Right lobe of liver (tissue), 4 donors: ENCODE results near the gene LRPAP1.

Experiments
- POLR2A ChIP-seq: fragments of 450-650 bp; IDR thresholded peaks from one replicate; pipeline ENCODE4 v1.6.1; 2017; ENCODE audit warnings: antibody characterized with exemption, mild to moderate bottlenecking
- TF ChIP-seq, protein P1 (sequence below), 4 donors: fragments of 200-600 bp in 3 of 4; fragments of 450-650 bp in 1 of 4; IDR thresholded peaks; one replicate each; pipeline versions ENCODE4 v1.5.1 to v1.8.0; 2016 to 2022; ENCODE audit warnings: antibody characterized with exemption in 4 of 4, mild to moderate bottlenecking in 2 of 4
- donor health status: DM: no; HTN: no; CAD: no.
- donor health status: DM: no; HTN: no; CAD: no.
- donor health status: DM: no; HTN: yes; CAD: no.

DNA sequence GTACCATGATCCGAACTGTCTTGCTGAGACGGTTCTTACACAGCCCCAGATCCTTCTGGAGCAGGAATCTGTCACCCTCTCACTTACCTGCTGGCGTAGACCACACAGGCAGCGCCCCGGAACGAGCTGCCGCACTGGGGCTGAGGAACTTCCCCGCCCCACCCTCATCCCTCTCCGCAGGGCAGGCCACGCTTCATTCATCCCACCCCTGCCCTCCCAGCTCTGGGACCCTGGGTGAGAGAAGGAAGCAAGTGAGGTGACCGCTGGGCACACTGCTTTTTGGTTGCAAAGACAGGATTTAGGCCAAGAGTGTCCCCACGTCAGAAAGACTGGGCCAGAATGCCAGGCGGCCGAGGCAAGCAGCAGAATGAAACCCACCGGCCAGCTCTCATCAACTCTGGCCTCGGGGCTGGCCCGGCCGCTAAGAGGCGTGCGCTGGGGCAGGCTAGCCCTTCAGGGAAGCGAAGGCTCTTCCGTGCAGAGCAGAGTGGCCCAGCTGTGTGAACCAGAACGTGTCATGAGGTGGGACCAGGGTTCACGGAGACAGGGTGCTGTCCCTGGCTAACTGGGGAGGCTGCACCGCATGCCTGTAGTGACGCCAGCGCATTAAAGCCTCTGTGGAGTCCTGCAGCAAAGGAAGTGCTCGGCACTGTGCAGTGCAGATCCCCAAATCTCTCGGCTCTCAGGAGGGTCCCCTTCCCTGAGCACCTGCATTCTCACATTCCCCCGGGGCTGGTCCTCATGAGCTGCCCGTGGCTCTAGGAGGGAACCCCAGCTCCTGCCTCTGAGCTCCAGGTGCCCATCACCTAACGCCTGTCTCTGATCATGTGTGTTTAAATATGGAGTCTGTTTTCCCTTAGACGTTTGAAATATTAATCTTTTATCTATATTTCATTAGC is 6.4 kb downstream of the LRPAP1 start:
- no peak for TF ChIP-seq POLR2A
- TF ChIP-seq, protein P1, sequence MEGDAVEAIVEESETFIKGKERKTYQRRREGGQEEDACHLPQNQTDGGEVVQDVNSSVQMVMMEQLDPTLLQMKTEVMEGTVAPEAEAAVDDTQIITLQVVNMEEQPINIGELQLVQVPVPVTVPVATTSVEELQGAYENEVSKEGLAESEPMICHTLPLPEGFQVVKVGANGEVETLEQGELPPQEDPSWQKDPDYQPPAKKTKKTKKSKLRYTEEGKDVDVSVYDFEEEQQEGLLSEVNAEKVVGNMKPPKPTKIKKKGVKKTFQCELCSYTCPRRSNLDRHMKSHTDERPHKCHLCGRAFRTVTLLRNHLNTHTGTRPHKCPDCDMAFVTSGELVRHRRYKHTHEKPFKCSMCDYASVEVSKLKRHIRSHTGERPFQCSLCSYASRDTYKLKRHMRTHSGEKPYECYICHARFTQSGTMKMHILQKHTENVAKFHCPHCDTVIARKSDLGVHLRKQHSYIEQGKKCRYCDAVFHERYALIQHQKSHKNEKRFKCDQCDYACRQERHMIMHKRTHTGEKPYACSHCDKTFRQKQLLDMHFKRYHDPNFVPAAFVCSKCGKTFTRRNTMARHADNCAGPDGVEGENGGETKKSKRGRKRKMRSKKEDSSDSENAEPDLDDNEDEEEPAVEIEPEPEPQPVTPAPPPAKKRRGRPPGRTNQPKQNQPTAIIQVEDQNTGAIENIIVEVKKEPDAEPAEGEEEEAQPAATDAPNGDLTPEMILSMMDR (IDR thresholded peaks at IDR 0.05): no peak
